ENCODE results near the gene SLC9C1.

Gene SLC9C1

GRCh38 chr3:112308151-112308911 lies 14.3 kb upstream of the SLC9C1 start:
- H3K27ac ChIP-seq, result no peak overlapping the region
- no peak overlapping the region for H3K4me3 ChIP-seq

GRCh38 chr3:112307557-112307956 lies 13.5 kb upstream of the SLC9C1 start:
- Histone ChIP-seq H3K27ac (no peak overlapping the region), H3K4me3 (no peak overlapping the region)

GRCh38 chr3:112306825-112307224 lies 12.8 kb upstream of the SLC9C1 start:
- no peak overlapping the region for H3K4me3 ChIP-seq

GRCh38 chr3:112304611-112305010 lies 10.6 kb upstream of the SLC9C1 start:
- Histone ChIP-seq H3K27ac (peak overlapping the region in 1 of 21 experiments; percentile 60), H3K4me3 (peak overlapping the region in 1 of 7 experiments; percentile 18)

More at GRCh38 chr3:112306825-112307224, 12.8 kb upstream of the SLC9C1 start:
- no peak overlapping the region for H3K27ac ChIP-seq

- Histone ChIP-seq H3K27ac (peak overlapping the region in 8 of 21 experiments; percentile 5 to 60 (median 43)), H3K4me3 (peak overlapping the region; percentile 18 to 41 (median 26))
These were observed 9.8 kb upstream of the SLC9C1 start for GRCh38 chr3:112303764-112304325.

- Histone ChIP-seq H3K4me3 (peak overlapping the region; percentile 18 to 41 (median 26)), H3K27ac (peak overlapping the region in 7 of 21 experiments; percentile 5 to 60 (median 44))
These were observed 9.1 kb upstream of the SLC9C1 start for GRCh38 chr3:112302881-112303763.

- no peak overlapping the region for H3K27ac ChIP-seq
- H3K4me3 ChIP-seq, result no peak overlapping the region
These were observed 8.3 kb upstream of the SLC9C1 start for GRCh38 chr3:112302150-112302830.

GRCh38 chr3:112298781-112299180 lies 4.8 kb upstream of the SLC9C1 start:
- H3K4me3 ChIP-seq, result no peak overlapping the region
- no peak overlapping the region for H3K27ac ChIP-seq

- Histone ChIP-seq H3K27ac (peak overlapping the region in 1 of 21 experiments; percentile 18), H3K4me3 (no peak overlapping the region)
These were observed 3.7 kb upstream of the SLC9C1 start for GRCh38 chr3:112297714-112298113.

- H3K4me3 ChIP-seq, result no peak overlapping the region
- no peak overlapping the region for H3K27ac ChIP-seq
These were observed 5.0 kb downstream of the SLC9C1 start for GRCh38 chr3:112289011-112289410.

GRCh38 chr3:112280266-112280665 lies 13.8 kb downstream of the SLC9C1 start:
- no peak overlapping the region for H3K27ac ChIP-seq
- no peak overlapping the region for H3K4me3 ChIP-seq

GRCh38 chr3:112273536-112273935 lies 20.5 kb downstream of the SLC9C1 start:
- no peak overlapping the region for H3K27ac ChIP-seq
- H3K4me3 ChIP-seq, result no peak overlapping the region

- Histone ChIP-seq H3K4me3 (no peak overlapping the region), H3K27ac (no peak overlapping the region)
These were observed 32.3 kb downstream of the SLC9C1 start for GRCh38 chr3:112261742-112262141.

GRCh38 chr3:112260563-112260962 lies 33.5 kb downstream of the SLC9C1 start:
- Histone ChIP-seq H3K27ac (no peak overlapping the region), H3K4me3 (no peak overlapping the region)

- Histone ChIP-seq H3K27ac (no peak overlapping the region), H3K4me3 (no peak overlapping the region)
These were observed 40.6 kb downstream of the SLC9C1 start for GRCh38 chr3:112253301-112253971.

- no peak overlapping the region for H3K4me3 ChIP-seq
- H3K27ac ChIP-seq, result no peak overlapping the region
These were observed 46.1 kb downstream of the SLC9C1 start for GRCh38 chr3:112247900-112248299.

- Histone ChIP-seq H3K27ac (no peak overlapping the region), H3K4me3 (no peak overlapping the region)
These were observed 46.7 kb downstream of the SLC9C1 start for GRCh38 chr3:112247350-112247749.

GRCh38 chr3:112233083-112233482 lies 60.9 kb downstream of the SLC9C1 start:
- Histone ChIP-seq H3K27ac (no peak overlapping the region), H3K4me3 (no peak overlapping the region)

- no peak overlapping the region for H3K27ac ChIP-seq
- H3K4me3 ChIP-seq, result no peak overlapping the region
These were observed 62.3 kb downstream of the SLC9C1 start for GRCh38 chr3:112231727-112232126.
